ENCODE results near the gene CSAD.

GRCh38 chr12:53195516-53196420, 15.0 kb upstream of the CSAD start:
- TF ChIP-seq POLR2AphosphoS5 (IDR thresholded peaks at IDR 0.05; ENCODE audit: low read depth, low read length) (no peak), REST (IDR thresholded peaks at IDR 0.05; ENCODE audit: insufficient read depth in 1 of 2, low read depth in 2 of 2, low read length in 2 of 2) (no peak), SIN3A (IDR thresholded peaks at IDR 0.05; ENCODE audit: borderline replicate concordance, insufficient read depth, low read length) (no peak), TAF1 (IDR thresholded peaks at IDR 0.05; ENCODE audit: borderline replicate concordance, insufficient read depth, low read length) (no peak)

All from PFSK-1 (cell line).